LHCN-M2 (cell line): ENCODE measurements around the gene TYK2. TPM values are rescaled to one million over a fixed set of nuclear protein-coding genes. Genes with fewer than 3 reads are reported as not detected.
"Not testable (repeated sequence)": the region's sequence is repeated elsewhere in the genome, so short reads cannot be mapped to it uniquely, and the experiment has no call there.

Source experiments
- DNase-seq: peaks from one replicate; pipeline ENCODE4 v3.0.0-alpha.2; 2012; ENCODE audit warnings: low read depth
- polyA plus RNA-seq: library from polyadenylated mRNA; unstranded; fragments of >200 nt; gene quantifications from one replicate; pipeline ENCODE4 v1.2.1, GENCODE V29; 2012; ENCODE audit warnings: missing spikeins
- total RNA-seq: library from RNA; depleted of rRNA; stranded (reverse); fragments of >200 nt; gene quantifications from 2 replicates; pipeline ENCODE4 v1.2.3, GENCODE V29; 2014; rRNA removed

The TYK2 gene
- total RNA-seq = 78.5 and 97.8 TPM in 2 replicates
- polyA plus RNA-seq = 76.1 TPM

- peak; percentile 98 for DNase-seq
Measured at GRCh38 chr19:10380313-10381102, at the start of gene TYK2. TSS of gene TYK2 (minus strand) at chr19:10380572. CDS start at chr19:10378406, 2,166 bp downstream.

- DNase-seq = no peak
Measured at GRCh38 chr19:10428996-10429381, 48.6 kb upstream of the TYK2 start.

- DNase-seq = no peak
Measured at GRCh38 chr19:10427169-10427568, 46.8 kb upstream of the TYK2 start.

- DNase-seq = peak; percentile 60
Measured at GRCh38 chr19:10424011-10424637, 43.8 kb upstream of the TYK2 start.

GRCh38 chr19:10422846-10423245 lies 42.5 kb upstream of the TYK2 start:
- no peak for DNase-seq

GRCh38 chr19:10422046-10422461 lies 41.7 kb upstream of the TYK2 start:
- no peak for DNase-seq

GRCh38 chr19:10421240-10422045 lies 41.1 kb upstream of the TYK2 start:
- DNase-seq = no peak

- DNase-seq = no peak
Measured at GRCh38 chr19:10420444-10421239, 40.3 kb upstream of the TYK2 start, which contains the start of gene PDE4A. TSS of gene PDE4A (plus strand) at chr19:10420538. CDS start at chr19:10420765, 227 bp downstream.

- peak; percentile 54 for DNase-seq
Measured at GRCh38 chr19:10419646-10420443, 39.5 kb upstream of the TYK2 start.

GRCh38 chr19:10419200-10419645 lies 38.9 kb upstream of the TYK2 start:
- DNase-seq = no peak

- no peak for DNase-seq
Measured at GRCh38 chr19:10418485-10419199, 38.3 kb upstream of the TYK2 start.

- no peak for DNase-seq
Measured at GRCh38 chr19:10418235-10418484, 37.8 kb upstream of the TYK2 start.

- no peak for DNase-seq
Measured at GRCh38 chr19:10417541-10418234, 37.3 kb upstream of the TYK2 start.

GRCh38 chr19:10416380-10417257 lies 36.2 kb upstream of the TYK2 start:
- DNase-seq = peak; percentile 78

- DNase-seq = no peak
Measured at GRCh38 chr19:10416083-10416379, 35.7 kb upstream of the TYK2 start.

GRCh38 chr19:10412257-10412977 lies 32.0 kb upstream of the TYK2 start:
- peak; percentile 54 for DNase-seq

- DNase-seq = not testable (repeated sequence)
Measured at GRCh38 chr19:10411224-10411623, 30.9 kb upstream of the TYK2 start.
